Fibroblast of lung (primary cell): ENCODE results near the gene HSPB6.

Experiments used
- CTCF ChIP-seq, 2 donors: IDR thresholded peaks in 1 of 2; conservative IDR thresholded peaks in 1 of 2; 1 replicate in 1 of 2; 2 replicates in 1 of 2; pipeline ENCODE4 v1.5.1; 2011 to 2012; ENCODE audit warnings: low read length in 2 of 2, control low read depth in 1 of 2, inconsistent platforms in 1 of 2, low read depth in 1 of 2, mild to moderate bottlenecking in 1 of 2
- EZH2 ChIP-seq: IDR thresholded peaks from 2 replicates; pipeline ENCODE4 v1.5.1; 2012; ENCODE audit warnings: low read length, control low read depth, mild to moderate bottlenecking; ENCODE audit errors: missing control alignments

DNA sequence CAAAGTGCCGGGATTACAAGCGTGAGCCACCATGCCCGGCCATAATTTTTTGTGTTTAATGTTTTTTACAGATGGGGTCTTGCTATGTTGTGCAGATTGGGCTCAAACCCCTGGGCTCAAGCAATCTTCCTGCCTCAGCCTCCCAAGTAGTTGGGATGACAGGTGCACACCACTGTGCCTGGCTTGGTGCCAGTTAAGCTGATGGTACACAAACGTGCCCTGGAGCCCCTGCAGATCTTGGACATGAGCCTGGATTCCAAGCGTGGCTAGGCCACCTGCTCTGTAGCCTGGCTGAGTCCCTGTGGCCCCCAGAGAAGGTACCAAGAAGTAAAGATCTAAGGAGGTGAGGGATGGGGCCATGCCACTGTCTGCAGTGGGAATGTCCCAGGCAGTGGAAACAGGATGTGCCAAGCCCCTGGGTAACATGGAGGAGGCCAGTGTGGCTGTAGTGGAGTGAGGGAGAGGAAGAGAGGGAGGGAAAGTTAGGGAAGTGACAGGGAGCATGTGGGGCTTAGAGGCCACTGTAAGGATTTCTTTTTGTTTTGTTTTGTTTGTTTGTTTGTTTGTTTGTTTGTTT is 48.8 kb upstream of the HSPB6 start:
- TF ChIP-seq EZH2 (no peak), CTCF (conservative IDR thresholded peaks at IDR 0.05 in 1 of 2, IDR thresholded peaks at IDR 0.05 in 1 of 2; ENCODE audit: low read depth in 1 of 2, low read length in 2 of 2) (no peak)
